Pancreas (tissue), 10 donors: ENCODE data around the gene PLCG2. TPM values are rescaled to one million over a fixed set of nuclear protein-coding genes. Genes with fewer than 3 reads are reported as not detected.

Source experiments
- ATAC-seq, 4 donors: fragments of 200-7000 bp; cut with Tn5 transposase; one replicate each; pipeline versions ENCODE4 v1.8.0 to v1.9.1; 2020; ENCODE audit warnings: mild to moderate bottlenecking in 4 of 4, moderate library complexity in 4 of 4
- DNase-seq, 6 donors: peaks; one replicate each; pipeline ENCODE4 v3.0.0-alpha.2; 2020
- FAIRE-seq: peaks from 2 replicates; lab custom pipeline; 2012; peaks lifted over from hg19 to GRCh38; lab: Jason Lieb, UNC
- H3K27ac ChIP-seq, 4 donors: fragments of 200-600 bp; sonication (generic); 1 replicate in 3 of 4; 2 replicates in 1 of 4; pipeline versions ENCODE4 v1.5.0 to v1.8.0; 2020
- H3K27me3 ChIP-seq, 4 donors: fragments of 200-600 bp; one replicate each; pipeline ENCODE4 v1.8.0; 2021
- H3K36me3 ChIP-seq, 3 donors: fragments of 200-600 bp; sonication (generic) in 1 of 3; one replicate each; pipeline versions ENCODE4 v1.5.0 to v1.8.0; 2020 to 2021
- H3K4me1 ChIP-seq, 3 donors: fragments of 200-600 bp; one replicate each; pipeline ENCODE4 v1.8.0; 2021
- H3K4me3 ChIP-seq, 4 donors: fragments of 200-600 bp; sonication (generic) in 2 of 4; one replicate each; pipeline versions ENCODE4 v1.5.0 to v1.8.0; 2020 to 2021
- H3K9me3 ChIP-seq, 4 donors: fragments of 200-600 bp; one replicate each; pipeline ENCODE4 v1.8.0; 2021
- WGBS, 2 donors: extraction: QIAGEN DNeasy Blood & Tissue Kit; methylation state at CpG; one replicate each; pipeline ENCODE4 v1.1.7; 2013; 5-methylcytosine and 5-hydroxymethylcytosine counted together
- intact Hi-C, 3 donors: fragments of 100-400 bp; cut with DNase I; formaldehyde crosslinking; loops; one replicate each; pipeline versions ENCODE4 v1.11.1 to v1.14.2; 2022
- polyA plus RNA-seq, 2 donors: library from polyadenylated mRNA; stranded (reverse); fragments of 200-250 nt; gene quantifications; one replicate each; pipeline ENCODE4 v1.2.3, GENCODE V29; 2013
- total RNA-seq, 6 donors: library from RNA; stranded (reverse); fragmentation: NEBNext Ultra II Directional in 4 of 6; extraction: Animal tissue kit (Norgen Biotek cat#: 25700) in 4 of 6; gene quantifications; one replicate each; pipeline versions ENCODE4 v1.2.1 to v1.2.4, GENCODE V29; 2021 to 2023
- TF ChIP-seq, protein P1 (sequence below), 4 donors: fragments of 200-600 bp; sonication (generic) in 3 of 4; IDR thresholded peaks; one replicate each; pipeline versions ENCODE4 v1.5.0 to v1.8.0; 2021; ENCODE audit warnings: antibody characterized with exemption in 4 of 4
- donor health status: healthy with polysubstance abuse.
- donor health status: DM: no; HTN: no; CAD: no; lungs with moderate emphysema.
- donor health status: DM: no; HTN: no; CAD: no.
- donor health status: control.
- donor health status: control.
- donor health status: Bipolar disorder and iron deficiency.
- donor health status: DM: yes; HTN: yes; CAD: no.
- donor health status: DM: no; HTN: no; CAD: no.
- donor health status: DM: no; HTN: no; CAD: no.
- donor health status: DM: yes; HTN: yes; CAD: no.

Gene PLCG2
- total and polyA plus RNA-seq, 8 donors = 3.7 to 23.6 (median 8.0) TPM

GRCh38 chr16:81816351-81816750, 37.3 kb downstream of the PLCG2 start:
- TF ChIP-seq, protein P1, sequence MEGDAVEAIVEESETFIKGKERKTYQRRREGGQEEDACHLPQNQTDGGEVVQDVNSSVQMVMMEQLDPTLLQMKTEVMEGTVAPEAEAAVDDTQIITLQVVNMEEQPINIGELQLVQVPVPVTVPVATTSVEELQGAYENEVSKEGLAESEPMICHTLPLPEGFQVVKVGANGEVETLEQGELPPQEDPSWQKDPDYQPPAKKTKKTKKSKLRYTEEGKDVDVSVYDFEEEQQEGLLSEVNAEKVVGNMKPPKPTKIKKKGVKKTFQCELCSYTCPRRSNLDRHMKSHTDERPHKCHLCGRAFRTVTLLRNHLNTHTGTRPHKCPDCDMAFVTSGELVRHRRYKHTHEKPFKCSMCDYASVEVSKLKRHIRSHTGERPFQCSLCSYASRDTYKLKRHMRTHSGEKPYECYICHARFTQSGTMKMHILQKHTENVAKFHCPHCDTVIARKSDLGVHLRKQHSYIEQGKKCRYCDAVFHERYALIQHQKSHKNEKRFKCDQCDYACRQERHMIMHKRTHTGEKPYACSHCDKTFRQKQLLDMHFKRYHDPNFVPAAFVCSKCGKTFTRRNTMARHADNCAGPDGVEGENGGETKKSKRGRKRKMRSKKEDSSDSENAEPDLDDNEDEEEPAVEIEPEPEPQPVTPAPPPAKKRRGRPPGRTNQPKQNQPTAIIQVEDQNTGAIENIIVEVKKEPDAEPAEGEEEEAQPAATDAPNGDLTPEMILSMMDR (IDR thresholded peaks at IDR 0.05) = no peak
- Histone ChIP-seq H3K27ac (no peak overlapping the region), H3K4me1 (no peaks in the 10 kb centered on the region), H3K36me3 (no peaks in the 10 kb centered on the region), H3K27me3 (no peaks in the 10 kb centered on the region), H3K9me3 (no peaks in the 10 kb centered on the region), H3K4me3 (no peak overlapping the region)
- ATAC-seq = no peak
- no peak for FAIRE-seq
- intact Hi-C loops = no loop called here
- 75 to 83% methylated on average over 2 of the region's 2 CpGs for WGBS, 2 donors
- no peak for DNase-seq

GRCh38 chr16:81816793-81817210, 37.7 kb downstream of the PLCG2 start:
- no peak for DNase-seq
- H3K4me3 ChIP-seq = no peak overlapping the region
- intact Hi-C loops = no loop called here
- H3K27ac ChIP-seq = no peak overlapping the region
- H3K36me3 ChIP-seq = no peaks in the 10 kb centered on the region
- ATAC-seq = no peak
- H3K9me3 ChIP-seq = no peaks in the 10 kb centered on the region
- 81 to 92% methylated on average over 8 of the region's 8 CpGs for WGBS, 2 donors
- no peaks in the 10 kb centered on the region for H3K4me1 ChIP-seq
- H3K27me3 ChIP-seq = no peaks in the 10 kb centered on the region
- TF ChIP-seq, protein P1 (IDR thresholded peaks at IDR 0.05) = no peak
- no peak for FAIRE-seq

DNA sequence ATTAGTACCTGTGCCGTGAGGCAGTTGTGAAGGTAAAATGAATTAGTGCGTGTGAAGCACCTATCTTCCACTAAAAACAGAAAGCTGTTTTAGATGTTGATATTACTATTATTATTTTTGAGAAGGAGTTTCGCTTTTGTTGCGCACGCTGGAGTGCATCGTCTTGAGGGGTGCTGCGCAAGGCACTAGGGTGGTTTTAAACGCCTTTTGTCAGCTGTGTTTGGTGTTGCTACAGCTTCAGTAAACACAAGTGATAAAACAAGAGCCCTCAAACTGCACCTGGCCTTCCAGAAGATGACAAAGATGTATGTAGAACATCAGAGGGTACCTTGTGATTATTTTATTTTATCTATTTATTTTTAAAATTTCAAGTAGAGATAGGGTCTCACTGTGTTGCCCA, 38.2 kb downstream of the PLCG2 start:
- Histone ChIP-seq H3K4me3 (no peak overlapping the region), H3K9me3 (no peaks in the 10 kb centered on the region), H3K36me3 (no peaks in the 10 kb centered on the region), H3K27me3 (no peaks in the 10 kb centered on the region), H3K4me1 (no peaks in the 10 kb centered on the region), H3K27ac (no peak overlapping the region)
- no peak for ATAC-seq
- FAIRE-seq = no peak
- TF ChIP-seq, protein P1 (IDR thresholded peaks at IDR 0.05) = no peak
- intact Hi-C loops = no loop called here
- no peak for DNase-seq
- 82 to 90% methylated on average over 8 of the region's 8 CpGs for WGBS, 2 donors

DNA sequence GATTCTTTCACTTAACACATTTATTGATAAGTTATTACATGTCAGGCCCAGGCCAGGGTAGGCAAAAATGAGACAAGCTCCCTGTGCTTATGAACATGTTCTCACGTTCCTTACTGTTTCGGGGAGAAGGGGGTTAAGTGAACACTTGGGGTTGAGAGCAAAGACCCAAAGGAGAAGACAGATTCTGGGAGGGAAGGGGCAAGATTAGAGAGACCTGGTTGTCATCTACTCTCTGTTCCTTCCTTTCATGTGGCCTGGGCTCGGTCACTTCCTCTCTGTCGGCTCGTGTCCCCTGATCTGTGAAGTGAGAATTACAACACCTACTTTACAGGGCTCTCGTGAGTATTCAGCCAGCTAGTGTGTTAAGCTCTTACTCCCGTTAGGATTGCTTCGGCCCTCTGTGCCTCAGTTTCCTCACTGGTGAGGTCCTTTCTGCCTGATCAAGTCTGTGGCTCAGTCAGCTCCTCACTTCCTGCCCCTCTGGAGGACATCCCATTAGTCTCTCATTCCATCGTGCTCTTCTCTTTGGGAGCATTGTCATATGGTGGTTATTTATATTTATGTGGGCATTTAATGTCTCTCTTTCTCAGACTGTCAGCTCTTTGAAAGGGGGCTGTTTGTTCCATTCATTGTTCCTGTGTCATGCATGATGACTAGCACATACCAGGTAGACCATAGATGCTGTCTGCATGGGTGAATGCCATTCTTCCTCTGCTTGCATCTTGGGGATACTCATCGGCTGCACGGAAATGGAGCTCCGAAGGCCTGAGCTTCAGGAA, 38.9 kb downstream of the PLCG2 start:
- no peaks in the 10 kb centered on the region for H3K36me3 ChIP-seq
- intact Hi-C loops = no loop called here
- FAIRE-seq (no peak), DNase-seq (no peak), ATAC-seq (peak in 1 of 4 donors; percentile 45)
- 67 to 72% methylated on average over 12 of the region's 12 CpGs for WGBS, 2 donors
- H3K4me1 ChIP-seq = no peaks in the 10 kb centered on the region
- no peak overlapping the region for H3K27ac ChIP-seq
- no peak overlapping the region for H3K4me3 ChIP-seq
- TF ChIP-seq, protein P1 (IDR thresholded peaks at IDR 0.05) = no peak
- H3K9me3 ChIP-seq = no peaks in the 10 kb centered on the region
- no peaks in the 10 kb centered on the region for H3K27me3 ChIP-seq

DNA sequence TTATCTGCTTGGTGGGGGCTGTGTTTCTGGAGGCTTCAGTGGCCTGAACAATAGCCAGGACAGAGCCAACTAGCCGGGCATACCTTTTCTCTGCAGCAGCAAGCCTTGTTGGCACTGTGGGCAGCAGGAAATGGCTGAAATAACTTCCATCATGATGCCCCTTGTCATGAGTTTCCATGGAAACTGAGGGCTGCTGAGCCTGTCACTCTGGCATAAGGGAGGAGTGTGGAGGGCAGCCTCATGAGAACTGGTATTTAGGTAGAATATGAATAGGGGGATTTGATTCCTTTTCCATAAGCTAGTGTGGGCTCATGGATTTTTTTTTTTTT, 39.4 kb downstream of the PLCG2 start:
- Histone ChIP-seq H3K4me1 (no peaks in the 10 kb centered on the region), H3K9me3 (no peaks in the 10 kb centered on the region), H3K4me3 (no peak overlapping the region), H3K27me3 (no peaks in the 10 kb centered on the region), H3K36me3 (no peaks in the 10 kb centered on the region), H3K27ac (no peak overlapping the region)
- ATAC-seq (no peak), FAIRE-seq (no peak), DNase-seq (no peak)
- intact Hi-C loops = no loop called here
- 52 to 64% methylated on average over 1 of the region's 1 CpG for WGBS, 2 donors
- TF ChIP-seq, protein P1 (IDR thresholded peaks at IDR 0.05) = no peak
